ENCODE results near the gene SAPCD1. TPM values are rescaled to one million over a fixed set of nuclear protein-coding genes. Genes with fewer than 3 reads are reported as not detected.

SAPCD1 gene
- total and polyA plus RNA-seq, 2 experiments from 2014 or later: 1.3 to 2.5 TPM

- H2AFZ ChIP-seq: no peak overlapping the region
- DNase-seq: no peak
- H3K9me3 ChIP-seq (ENCODE audit: low read depth): no peaks in the 10 kb centered on the region
- no peak overlapping the region for H3K4me3 ChIP-seq
- no peaks in the 10 kb centered on the region for H3K27me3 ChIP-seq (replicated peaks; ENCODE audit: insufficient read depth)
- in situ Hi-C loops (cut with MboI): no loop called here
- H3K4me2 ChIP-seq (ENCODE audit: unreplicated experiment): no peak overlapping the region
- peaks cover 7% of the 10 kb centered on the region; the same call in 1 of the 2 replicates for H3F3A ChIP-seq (ENCODE audit: insufficient read depth)
- TF ChIP-seq EZH2 (IDR thresholded peaks at IDR 0.05; ENCODE audit: insufficient read depth, poor library complexity, severe bottlenecking) (no peak), EZH2phosphoT487 (IDR thresholded peaks at IDR 0.05; ENCODE audit: insufficient read depth, low read depth) (no peak)
- no peaks in the 10 kb centered on the region for H3K36me3 ChIP-seq (ENCODE audit: low read depth)
- H3K4me1 ChIP-seq (ENCODE audit: insufficient read depth): peaks cover 13% of the 10 kb centered on the region
- 91 to 96% methylated on average over 5 of the region's 5 CpGs for WGBS, 2 experiments (ENCODE audit: low coverage in 1 of 2, low lambda C conversion rate in 2 of 2, missing lambda C conversion rate in 2 of 2)
- no peak overlapping the region for H3K9ac ChIP-seq
- no peaks in the 10 kb centered on the region for H3K9me2 ChIP-seq (ENCODE audit: insufficient read depth)
- no peak overlapping the region for H3K27ac ChIP-seq
- H3K79me2 ChIP-seq (ENCODE audit: insufficient read depth): no peaks in the 10 kb centered on the region
- H4K20me1 ChIP-seq (ENCODE audit: insufficient read depth): no peaks in the 10 kb centered on the region
Observed at GRCh38 chr6:31778193-31778592, 15.7 kb downstream of the SAPCD1 start.

- TF ChIP-seq EZH2 (IDR thresholded peaks at IDR 0.05; ENCODE audit: insufficient read depth, poor library complexity, severe bottlenecking) (no peak), EZH2phosphoT487 (IDR thresholded peaks at IDR 0.05; ENCODE audit: insufficient read depth, low read depth) (no peak)
- Histone ChIP-seq H3K79me2 (ENCODE audit: insufficient read depth) (no peaks in the 10 kb centered on the region), H3K9me3 (ENCODE audit: low read depth) (no peaks in the 10 kb centered on the region), H2AFZ (no peak overlapping the region), H3K27me3 (replicated peaks; ENCODE audit: insufficient read depth) (no peaks in the 10 kb centered on the region), H3K4me1 (ENCODE audit: insufficient read depth) (peaks cover 13% of the 10 kb centered on the region), H4K20me1 (ENCODE audit: insufficient read depth) (no peaks in the 10 kb centered on the region), H3K9me2 (ENCODE audit: insufficient read depth) (no peaks in the 10 kb centered on the region), H3K27ac (no peak overlapping the region), H3K4me2 (ENCODE audit: unreplicated experiment) (no peak overlapping the region), H3K36me3 (ENCODE audit: low read depth) (no peaks in the 10 kb centered on the region), H3K9ac (no peak overlapping the region), H3K4me3 (no peak overlapping the region), H3F3A (ENCODE audit: insufficient read depth) (peaks cover 7% of the 10 kb centered on the region; the same call in 1 of the 2 replicates)
- 90 to 92% methylated on average over 35 to 39 of the region's 43 CpGs for WGBS, 2 experiments (ENCODE audit: low coverage in 1 of 2, low lambda C conversion rate in 2 of 2, missing lambda C conversion rate in 2 of 2)
- no peak for DNase-seq
- in situ Hi-C loops (cut with MboI): no loop called here
Observed at GRCh38 chr6:31778999-31779885, 16.8 kb downstream of the SAPCD1 start.

GRCh38 chr6:31779908-31780307 is 17.5 kb downstream of the SAPCD1 start:
- DNase-seq: no peak
- peaks cover 7% of the 10 kb centered on the region; the same call in 1 of the 2 replicates for H3F3A ChIP-seq (ENCODE audit: insufficient read depth)
- TF ChIP-seq EZH2phosphoT487 (IDR thresholded peaks at IDR 0.05; ENCODE audit: insufficient read depth, low read depth) (no peak), EZH2 (IDR thresholded peaks at IDR 0.05; ENCODE audit: insufficient read depth, poor library complexity, severe bottlenecking) (no peak)
- H2AFZ ChIP-seq: no peak overlapping the region
- no peak overlapping the region for H3K9ac ChIP-seq
- no peak overlapping the region for H3K4me2 ChIP-seq (ENCODE audit: unreplicated experiment)
- H3K27ac ChIP-seq: no peak overlapping the region
- H3K9me2 ChIP-seq (ENCODE audit: insufficient read depth): no peaks in the 10 kb centered on the region
- no peaks in the 10 kb centered on the region for H3K9me3 ChIP-seq (ENCODE audit: low read depth)
- no peak overlapping the region for H3K4me3 ChIP-seq
- no peaks in the 10 kb centered on the region for H3K36me3 ChIP-seq (ENCODE audit: low read depth)
- no peaks in the 10 kb centered on the region for H3K79me2 ChIP-seq (ENCODE audit: insufficient read depth)
- no peaks in the 10 kb centered on the region for H3K27me3 ChIP-seq (replicated peaks; ENCODE audit: insufficient read depth)
- peaks cover 13% of the 10 kb centered on the region for H3K4me1 ChIP-seq (ENCODE audit: insufficient read depth)
- in situ Hi-C loops (cut with MboI): no loop called here
- H4K20me1 ChIP-seq (ENCODE audit: insufficient read depth): no peaks in the 10 kb centered on the region
- WGBS, 2 experiments (ENCODE audit: low coverage in 1 of 2, low lambda C conversion rate in 2 of 2, missing lambda C conversion rate in 2 of 2): 92 to 96% methylated on average over 10 of the region's 10 CpGs

GRCh38 chr6:31780507-31781243 is 18.2 kb downstream of the SAPCD1 start:
- Histone ChIP-seq H3K9me3 (ENCODE audit: low read depth) (no peaks in the 10 kb centered on the region), H3K79me2 (ENCODE audit: insufficient read depth) (no peaks in the 10 kb centered on the region), H3F3A (ENCODE audit: insufficient read depth) (peaks cover 7% of the 10 kb centered on the region; the same call in 1 of the 2 replicates), H2AFZ (no peak overlapping the region), H3K27me3 (replicated peaks; ENCODE audit: insufficient read depth) (no peaks in the 10 kb centered on the region), H3K9ac (no peak overlapping the region), H4K20me1 (ENCODE audit: insufficient read depth) (no peaks in the 10 kb centered on the region), H3K27ac (no peak overlapping the region), H3K4me2 (ENCODE audit: unreplicated experiment) (no peak overlapping the region), H3K36me3 (ENCODE audit: low read depth) (no peaks in the 10 kb centered on the region), H3K4me1 (ENCODE audit: insufficient read depth) (peaks cover 13% of the 10 kb centered on the region), H3K9me2 (ENCODE audit: insufficient read depth) (no peaks in the 10 kb centered on the region), H3K4me3 (no peak overlapping the region)
- 87 to 89% methylated on average over 20 of the region's 20 CpGs for WGBS, 2 experiments (ENCODE audit: low coverage in 1 of 2, low lambda C conversion rate in 2 of 2, missing lambda C conversion rate in 2 of 2)
- DNase-seq: no peak
- in situ Hi-C loops (cut with MboI): no loop called here
- no peak for TF ChIP-seq EZH2phosphoT487 (IDR thresholded peaks at IDR 0.05; ENCODE audit: insufficient read depth, low read depth)
- TF ChIP-seq EZH2 (IDR thresholded peaks at IDR 0.05; ENCODE audit: insufficient read depth, poor library complexity, severe bottlenecking): no peak
